Suprapubic skin (tissue), 4 donors: ENCODE measurements around the gene KPNA4.

Source experiments
- EP300 ChIP-seq: sonication (generic); formaldehyde crosslinking; IDR thresholded peaks from one replicate; pipeline ENCODE4 v1.6.1; 2017; ENCODE audit warnings: antibody characterized with exemption
- POLR2AphosphoS5 ChIP-seq, 3 donors: sonication (generic); formaldehyde crosslinking; IDR thresholded peaks; one replicate each; pipeline ENCODE4 v1.6.1; 2017; ENCODE audit warnings: antibody characterized with exemption in 3 of 3
- TF ChIP-seq, protein P1 (sequence below), 2 donors: fragments of 200-600 bp in 1 of 2; fragments of 450-650 bp in 1 of 2; sonication (generic) in 1 of 2; IDR thresholded peaks; one replicate each; pipeline ENCODE4 v1.5.1; 2016 to 2019; ENCODE audit warnings: antibody characterized with exemption in 2 of 2, mild to moderate bottlenecking in 1 of 2, moderate library complexity in 1 of 2

GRCh38 chr3:160576621-160577020, 11.2 kb upstream of the KPNA4 start:
- TF ChIP-seq EP300 (no peak), POLR2AphosphoS5 (IDR thresholded peaks at IDR 0.05) (no peak)
- TF ChIP-seq, protein P1, sequence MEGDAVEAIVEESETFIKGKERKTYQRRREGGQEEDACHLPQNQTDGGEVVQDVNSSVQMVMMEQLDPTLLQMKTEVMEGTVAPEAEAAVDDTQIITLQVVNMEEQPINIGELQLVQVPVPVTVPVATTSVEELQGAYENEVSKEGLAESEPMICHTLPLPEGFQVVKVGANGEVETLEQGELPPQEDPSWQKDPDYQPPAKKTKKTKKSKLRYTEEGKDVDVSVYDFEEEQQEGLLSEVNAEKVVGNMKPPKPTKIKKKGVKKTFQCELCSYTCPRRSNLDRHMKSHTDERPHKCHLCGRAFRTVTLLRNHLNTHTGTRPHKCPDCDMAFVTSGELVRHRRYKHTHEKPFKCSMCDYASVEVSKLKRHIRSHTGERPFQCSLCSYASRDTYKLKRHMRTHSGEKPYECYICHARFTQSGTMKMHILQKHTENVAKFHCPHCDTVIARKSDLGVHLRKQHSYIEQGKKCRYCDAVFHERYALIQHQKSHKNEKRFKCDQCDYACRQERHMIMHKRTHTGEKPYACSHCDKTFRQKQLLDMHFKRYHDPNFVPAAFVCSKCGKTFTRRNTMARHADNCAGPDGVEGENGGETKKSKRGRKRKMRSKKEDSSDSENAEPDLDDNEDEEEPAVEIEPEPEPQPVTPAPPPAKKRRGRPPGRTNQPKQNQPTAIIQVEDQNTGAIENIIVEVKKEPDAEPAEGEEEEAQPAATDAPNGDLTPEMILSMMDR (IDR thresholded peaks at IDR 0.05): no peak
